DND-41 (cell line): Measurements from ENCODE around the gene ART5.

Experiments
- CTCF ChIP-seq: IDR thresholded peaks from 2 replicates; pipeline ENCODE4 v1.5.1; 2012; ENCODE audit warnings: borderline replicate concordance, low read length, moderate library complexity, mild to moderate bottlenecking; ENCODE audit not compliant: poor library complexity, severe bottlenecking; ENCODE audit errors: extremely low read depth
- EZH2 ChIP-seq: IDR thresholded peaks from 3 replicates; pipeline ENCODE4 v1.6.1; 2012; ENCODE audit warnings: borderline replicate concordance, low read depth, mild to moderate bottlenecking, moderate library complexity, low read length, inconsistent platforms; ENCODE audit not compliant: severe bottlenecking

DNA sequence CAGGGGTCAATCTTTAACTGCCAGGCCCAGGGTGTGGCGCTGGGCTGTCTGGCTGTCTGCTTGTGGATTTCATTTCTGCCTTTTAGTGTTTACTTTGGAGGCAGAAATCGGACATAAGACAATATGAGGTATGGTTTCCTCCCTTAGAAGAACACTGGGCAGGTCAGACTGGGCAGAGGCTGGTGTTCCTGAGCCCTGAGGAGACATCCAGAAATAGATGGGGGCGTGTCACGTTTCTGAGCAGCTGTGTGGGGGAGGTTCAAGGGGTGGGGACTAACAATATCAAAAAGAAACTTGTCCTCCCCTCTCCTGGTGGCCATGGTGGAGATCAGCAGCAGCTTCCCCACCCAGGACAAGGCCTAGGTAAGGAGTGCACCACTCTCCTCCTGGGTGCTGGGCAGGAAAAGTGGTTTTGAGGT, 3.0 kb upstream of the ART5 start, which contains the start of gene ART1:
- TF ChIP-seq CTCF (no peak), EZH2 (no peak)
